Right lobe of liver (tissue), 6 donors: ENCODE measurements around the gene ARHGEF16. TPM values are rescaled to one million over a fixed set of nuclear protein-coding genes. Genes with fewer than 3 reads are reported as not detected.

ENCODE experiments used
- ATAC-seq, 4 donors: fragments of 200-7000 bp; cut with Tn5 transposase; one replicate each; pipeline ENCODE4 v1.9.1; 2020; ENCODE audit warnings: mild to moderate bottlenecking in 4 of 4, moderate library complexity in 4 of 4
- DNase-seq, 3 donors: peaks; one replicate each; pipeline ENCODE4 v3.0.0-alpha.2; 2020
- H3K27ac ChIP-seq, 3 donors: fragments of 200-600 bp; one replicate each; pipeline ENCODE4 v1.8.0; 2022
- H3K27me3 ChIP-seq, 2 donors: fragments of 200-600 bp; one replicate each; pipeline ENCODE4 v1.8.0; 2022
- H3K36me3 ChIP-seq, 4 donors: fragments of 200-600 bp; sonication (generic) in 1 of 4; one replicate each; pipeline versions ENCODE4 v1.5.1 to v1.8.0; 2017 to 2022; ENCODE audit warnings: control low read depth in 1 of 4
- H3K4me1 ChIP-seq, 4 donors: fragments of 200-600 bp; sonication (generic) in 1 of 4; one replicate each; pipeline versions ENCODE4 v1.5.1 to v1.8.0; 2017 to 2022; ENCODE audit warnings: control low read depth in 1 of 4
- H3K4me3 ChIP-seq, 3 donors: fragments of 200-600 bp; one replicate each; pipeline ENCODE4 v1.8.0; 2022
- H3K9me3 ChIP-seq, 4 donors: fragments of 200-600 bp; sonication (generic) in 1 of 4; one replicate each; pipeline versions ENCODE4 v1.5.1 to v1.8.0; 2017 to 2022; ENCODE audit warnings: control low read depth in 1 of 4
- POLR2A ChIP-seq: fragments of 450-650 bp; IDR thresholded peaks from one replicate; pipeline ENCODE4 v1.6.1; 2017; ENCODE audit warnings: antibody characterized with exemption, mild to moderate bottlenecking
- WGBS: methylation state at CpG from one replicate; pipeline ENCODE4 v1.1.6; 2018; ENCODE audit warnings: low coverage, low lambda C conversion rate; ENCODE audit not compliant: insufficient coverage; ENCODE audit errors: missing lambda C conversion rate; 5-methylcytosine and 5-hydroxymethylcytosine counted together
- intact Hi-C, 2 donors: fragments of 100-400 bp; cut with DNase I; formaldehyde crosslinking; loops; one replicate each; pipeline versions ENCODE4 v1.11.2 to v1.14.1; 2022
- total RNA-seq, 6 experiments: library from RNA; depleted of rRNA in 2 of 6; stranded (reverse); fragments of >200 nt in 2 of 6; fragmentation: NEBNext Ultra II Directional in 3 of 6; extraction: Animal tissue kit (Norgen Biotek cat#: 25700) in 3 of 6; gene quantifications; one replicate each; pipeline versions ENCODE4 v1.1.0 to v1.2.4, GENCODE V29; 2016 to 2023
- TF ChIP-seq, protein P1 (sequence below), 4 donors: fragments of 200-600 bp in 3 of 4; fragments of 450-650 bp in 1 of 4; IDR thresholded peaks; one replicate each; pipeline versions ENCODE4 v1.5.1 to v1.8.0; 2016 to 2022; ENCODE audit warnings: antibody characterized with exemption in 4 of 4, mild to moderate bottlenecking in 2 of 4
- donor health status: DM: no; HTN: yes; CAD: no.
- donor health status: DM: no; HTN: no; CAD: no.
- donor health status: DM: no; HTN: no; CAD: no.
- donor health status: DM: no; HTN: yes; CAD: no.
- donor health status: DM: no; HTN: yes; CAD: no.

ARHGEF16 gene
- total RNA-seq, 6 experiments from 2014 or later: 2.1 to 16.3 (median 7.5) TPM

GRCh38 chr1:3488432-3488831, 34.0 kb downstream of the ARHGEF16 start:
- TF ChIP-seq POLR2A: no peak
- TF ChIP-seq, protein P1, sequence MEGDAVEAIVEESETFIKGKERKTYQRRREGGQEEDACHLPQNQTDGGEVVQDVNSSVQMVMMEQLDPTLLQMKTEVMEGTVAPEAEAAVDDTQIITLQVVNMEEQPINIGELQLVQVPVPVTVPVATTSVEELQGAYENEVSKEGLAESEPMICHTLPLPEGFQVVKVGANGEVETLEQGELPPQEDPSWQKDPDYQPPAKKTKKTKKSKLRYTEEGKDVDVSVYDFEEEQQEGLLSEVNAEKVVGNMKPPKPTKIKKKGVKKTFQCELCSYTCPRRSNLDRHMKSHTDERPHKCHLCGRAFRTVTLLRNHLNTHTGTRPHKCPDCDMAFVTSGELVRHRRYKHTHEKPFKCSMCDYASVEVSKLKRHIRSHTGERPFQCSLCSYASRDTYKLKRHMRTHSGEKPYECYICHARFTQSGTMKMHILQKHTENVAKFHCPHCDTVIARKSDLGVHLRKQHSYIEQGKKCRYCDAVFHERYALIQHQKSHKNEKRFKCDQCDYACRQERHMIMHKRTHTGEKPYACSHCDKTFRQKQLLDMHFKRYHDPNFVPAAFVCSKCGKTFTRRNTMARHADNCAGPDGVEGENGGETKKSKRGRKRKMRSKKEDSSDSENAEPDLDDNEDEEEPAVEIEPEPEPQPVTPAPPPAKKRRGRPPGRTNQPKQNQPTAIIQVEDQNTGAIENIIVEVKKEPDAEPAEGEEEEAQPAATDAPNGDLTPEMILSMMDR (IDR thresholded peaks at IDR 0.05): no peak
- Histone ChIP-seq H3K36me3 (no peaks in the 10 kb centered on the region), H3K4me3 (no peak overlapping the region), H3K27ac (no peak overlapping the region), H3K27me3 (no peaks in the 10 kb centered on the region), H3K4me1 (peaks cover 0 to 5% (median 0%) of the 10 kb centered on the region in 4 donors), H3K9me3 (no peaks in the 10 kb centered on the region)
- intact Hi-C loops: loop anchor here in 1 of 2 donors (5.0 kb wide), 1 partner anchor 36 kb away; the partner anchor contains the start of gene ARHGEF16
- ATAC-seq: no peak
- 89% methylated on average over 4 of the region's 4 CpGs for WGBS
- no peak for DNase-seq

- H3K27me3 ChIP-seq: no peaks in the 10 kb centered on the region
- no peak overlapping the region for H3K4me3 ChIP-seq
- ATAC-seq: no peak
- H3K9me3 ChIP-seq: no peaks in the 10 kb centered on the region
- no peak for TF ChIP-seq POLR2A
- TF ChIP-seq, protein P1 (IDR thresholded peaks at IDR 0.05): no peak
- 90% methylated on average over 4 of the region's 23 CpGs for WGBS
- DNase-seq: no peak
- no peaks in the 10 kb centered on the region for H3K36me3 ChIP-seq
- H3K4me1 ChIP-seq: no peaks in the 10 kb centered on the region
- no peak overlapping the region for H3K27ac ChIP-seq
- intact Hi-C loops: loop anchor here in 1 of 2 donors (5.0 kb wide), 1 partner anchor 127 kb away; no protein-coding TSS in a partner anchor
Observed at GRCh38 chr1:3490046-3490745, 35.7 kb downstream of the ARHGEF16 start.

DNA sequence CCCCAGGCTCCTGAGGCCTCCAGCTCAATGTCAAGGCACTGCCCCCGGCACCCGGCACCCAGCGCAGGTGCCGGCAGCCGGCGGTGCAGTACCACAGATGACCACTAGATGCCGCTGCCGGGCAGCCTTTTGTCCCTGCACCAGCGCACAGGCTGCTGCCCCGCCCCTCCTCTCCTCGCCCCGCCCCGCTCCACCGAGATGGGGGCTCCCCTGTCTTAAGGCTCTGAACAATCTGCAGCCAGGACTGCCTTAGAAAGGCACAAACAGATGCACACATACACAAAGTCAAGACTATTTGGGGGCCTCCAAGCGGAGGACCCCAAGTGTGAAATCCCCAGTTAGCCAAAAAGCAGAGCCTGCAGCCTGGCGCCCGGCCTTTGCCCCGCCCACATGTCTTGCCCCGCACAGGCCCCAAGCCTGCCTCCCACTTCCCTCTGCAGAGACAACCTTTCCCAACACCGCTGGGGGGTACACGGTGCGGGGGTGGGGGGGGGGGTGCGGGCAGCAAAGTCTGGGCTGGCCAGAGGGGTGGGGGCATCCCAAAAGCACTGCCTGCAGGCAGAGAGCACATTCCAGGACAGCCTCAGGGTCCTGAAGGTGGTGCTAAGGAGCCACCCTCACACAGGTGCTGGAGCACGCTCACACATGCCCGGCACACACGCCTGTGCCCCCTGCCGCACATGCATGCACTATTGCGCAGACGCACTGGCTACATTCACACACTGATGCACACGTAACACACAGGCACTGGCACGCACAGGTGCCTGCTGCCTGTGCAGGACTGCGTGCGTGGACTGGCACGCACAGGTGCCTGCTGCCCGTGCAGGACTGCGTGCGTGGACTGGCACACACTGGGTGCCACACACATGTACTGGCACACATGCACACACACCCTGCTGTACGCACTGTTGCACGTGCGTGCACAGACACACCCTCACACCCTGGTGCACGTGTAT, 37.1 kb downstream of the ARHGEF16 start:
- no peak overlapping the region for H3K27ac ChIP-seq
- intact Hi-C loops: loop anchor here in 1 of 2 donors (5.0 kb wide), 1 partner anchor 126 kb away; no protein-coding TSS in a partner anchor
- TF ChIP-seq, protein P1 (IDR thresholded peaks at IDR 0.05): peak; percentile 96 to 100 (median 100)
- TF ChIP-seq POLR2A: no peak
- peak; percentile 84 to 96 (median 94) for ATAC-seq
- no peaks in the 10 kb centered on the region for H3K9me3 ChIP-seq
- no peaks in the 10 kb centered on the region for H3K27me3 ChIP-seq
- 47% methylated on average over 13 of the region's 41 CpGs for WGBS
- no peaks in the 10 kb centered on the region for H3K36me3 ChIP-seq
- no peak overlapping the region for H3K4me3 ChIP-seq
- H3K4me1 ChIP-seq: no peaks in the 10 kb centered on the region
- DNase-seq: peak; percentile 77 to 81 (median 77)

- no peaks in the 10 kb centered on the region for H3K9me3 ChIP-seq
- WGBS: no CpG with 5 or more reads among the region's 17 CpGs
- H3K36me3 ChIP-seq: no peaks in the 10 kb centered on the region
- H3K4me1 ChIP-seq: no peaks in the 10 kb centered on the region
- TF ChIP-seq, protein P1 (IDR thresholded peaks at IDR 0.05): no peak
- TF ChIP-seq POLR2A: no peak
- no peak for DNase-seq
- H3K27me3 ChIP-seq: no peaks in the 10 kb centered on the region
- H3K4me3 ChIP-seq: no peak overlapping the region
- H3K27ac ChIP-seq: no peak overlapping the region
- ATAC-seq: no peak
- intact Hi-C loops: loop anchor here in 1 of 2 donors (5.0 kb wide), 1 partner anchor 125 kb away; no protein-coding TSS in a partner anchor
Observed at GRCh38 chr1:3492545-3493246, 38.2 kb downstream of the ARHGEF16 start.
